LNCaP clone FGC (cell line): ENCODE data around the gene GPRIN2.

Experiments used
- DNase-seq: peaks from one replicate; pipeline ENCODE4 v3.0.0-alpha.2; 2011; ENCODE audit warnings: low read depth
- H3K4me3 ChIP-seq: 2 replicates; pipeline ENCODE4 v1.5.1; 2011; ENCODE audit warnings: mild to moderate bottlenecking, low read depth, low read length, control low read depth
- CTCF ChIP-seq: IDR thresholded peaks from 2 replicates; pipeline ENCODE4 v1.5.1; 2012; ENCODE audit warnings: mild to moderate bottlenecking; ENCODE audit not compliant: control insufficient read depth, insufficient read depth; ENCODE audit errors: extremely low read depth

The GPRIN2 gene

GRCh38 chr10:46527241-46527811 is 29.1 kb downstream of the GPRIN2 start:
- DNase-seq = no peak
- no peak for TF ChIP-seq CTCF

GRCh38 chr10:46526682-46527038 is 29.8 kb downstream of the GPRIN2 start:
- no peak for DNase-seq
- TF ChIP-seq CTCF = no peak
- H3K4me3 ChIP-seq = no peak overlapping the region

More at GRCh38 chr10:46527241-46527811, 29.1 kb downstream of the GPRIN2 start:
- no peak overlapping the region for H3K4me3 ChIP-seq

GRCh38 chr10:46525824-46526681 is 30.4 kb downstream of the GPRIN2 start:
- DNase-seq = no peak
- no peak overlapping the region for H3K4me3 ChIP-seq
- TF ChIP-seq CTCF = no peak

GRCh38 chr10:46525177-46525823 is 31.2 kb downstream of the GPRIN2 start:
- TF ChIP-seq CTCF = no peak
- DNase-seq = no peak
- H3K4me3 ChIP-seq = no peak overlapping the region

- DNase-seq = no peak
- no peak overlapping the region for H3K4me3 ChIP-seq
- no peak for TF ChIP-seq CTCF
Measured at GRCh38 chr10:46524472-46525176, 31.8 kb downstream of the GPRIN2 start.

- no peak overlapping the region for H3K4me3 ChIP-seq
- DNase-seq = no peak
- no peak for TF ChIP-seq CTCF
Measured at GRCh38 chr10:46523962-46524471, 32.4 kb downstream of the GPRIN2 start.
